NCI-H2196 treated with DMSO at 0.1 percent for 48 hours (cell line): Measurements from ENCODE around the gene NDUFAF5.
"Not testable (repeated sequence)": the region's sequence is repeated elsewhere in the genome, so short reads cannot be mapped to it uniquely, and the experiment has no call there.

Source experiments
- DNase-seq: peaks from one replicate; lab custom pipeline; 2025; ENCODE audit not compliant: unreplicated experiment; lab: John Stamatoyannopoulos, UW

Gene NDUFAF5, protein sequence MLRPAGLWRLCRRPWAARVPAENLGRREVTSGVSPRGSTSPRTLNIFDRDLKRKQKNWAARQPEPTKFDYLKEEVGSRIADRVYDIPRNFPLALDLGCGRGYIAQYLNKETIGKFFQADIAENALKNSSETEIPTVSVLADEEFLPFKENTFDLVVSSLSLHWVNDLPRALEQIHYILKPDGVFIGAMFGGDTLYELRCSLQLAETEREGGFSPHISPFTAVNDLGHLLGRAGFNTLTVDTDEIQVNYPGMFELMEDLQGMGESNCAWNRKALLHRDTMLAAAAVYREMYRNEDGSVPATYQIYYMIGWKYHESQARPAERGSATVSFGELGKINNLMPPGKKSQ

GRCh38 chr20:13784893-13785715 lies at the start of gene NDUFAF5, which contains the start of gene ESF1:
Gene NDUFAF5 (plus strand): TSS chr20:13785028. CDS start chr20:13785069, 41 bp downstream.
Gene ESF1 (minus strand): TSS chr20:13784919. CDS start chr20:13783140, 1,779 bp downstream.
- DNase-seq, result peak; percentile 78

DNA sequence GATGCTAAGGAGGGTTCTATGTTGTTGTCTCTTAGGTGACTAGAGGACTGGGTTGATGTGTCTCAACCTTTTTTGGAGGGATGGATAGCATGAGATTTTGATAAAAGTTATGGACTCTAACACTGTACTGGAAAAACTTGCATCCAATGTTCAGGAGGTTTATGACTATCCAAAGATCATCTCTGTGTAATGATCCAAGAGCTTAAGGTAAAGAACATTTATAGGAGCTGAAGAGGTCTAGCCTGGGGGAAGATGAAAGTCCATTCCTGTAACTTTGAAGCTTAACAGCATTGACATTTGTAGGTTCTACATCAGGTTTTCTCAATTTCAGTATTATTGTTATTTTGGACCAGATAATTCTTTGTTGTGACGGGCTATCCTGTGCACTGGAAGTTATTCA lies 49.0 kb upstream of the NDUFAF5 start:
- no peak for DNase-seq

GRCh38 chr20:13736436-13737191 lies 48.2 kb upstream of the NDUFAF5 start:
- no peak for DNase-seq

DNA sequence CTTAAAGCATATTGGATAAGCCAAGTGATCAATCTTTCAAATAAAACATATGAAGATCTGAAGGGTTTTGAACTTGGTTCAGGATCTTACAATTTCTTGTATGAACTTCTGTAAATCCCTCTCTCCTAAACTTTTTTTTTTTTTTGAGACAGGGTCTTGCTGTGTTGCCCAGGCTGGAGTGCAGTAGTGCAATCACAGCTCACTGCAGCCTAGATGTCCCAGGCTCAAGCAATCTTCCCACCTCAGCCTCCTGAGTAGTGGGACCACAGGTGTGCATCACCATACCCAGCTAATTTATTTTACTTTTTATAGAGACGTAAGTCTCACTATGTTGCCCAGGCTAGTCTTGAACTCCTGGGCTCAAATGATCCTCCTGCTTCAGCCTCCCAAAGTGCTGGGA lies 46.6 kb upstream of the NDUFAF5 start:
- DNase-seq, result not testable (repeated sequence)

DNA sequence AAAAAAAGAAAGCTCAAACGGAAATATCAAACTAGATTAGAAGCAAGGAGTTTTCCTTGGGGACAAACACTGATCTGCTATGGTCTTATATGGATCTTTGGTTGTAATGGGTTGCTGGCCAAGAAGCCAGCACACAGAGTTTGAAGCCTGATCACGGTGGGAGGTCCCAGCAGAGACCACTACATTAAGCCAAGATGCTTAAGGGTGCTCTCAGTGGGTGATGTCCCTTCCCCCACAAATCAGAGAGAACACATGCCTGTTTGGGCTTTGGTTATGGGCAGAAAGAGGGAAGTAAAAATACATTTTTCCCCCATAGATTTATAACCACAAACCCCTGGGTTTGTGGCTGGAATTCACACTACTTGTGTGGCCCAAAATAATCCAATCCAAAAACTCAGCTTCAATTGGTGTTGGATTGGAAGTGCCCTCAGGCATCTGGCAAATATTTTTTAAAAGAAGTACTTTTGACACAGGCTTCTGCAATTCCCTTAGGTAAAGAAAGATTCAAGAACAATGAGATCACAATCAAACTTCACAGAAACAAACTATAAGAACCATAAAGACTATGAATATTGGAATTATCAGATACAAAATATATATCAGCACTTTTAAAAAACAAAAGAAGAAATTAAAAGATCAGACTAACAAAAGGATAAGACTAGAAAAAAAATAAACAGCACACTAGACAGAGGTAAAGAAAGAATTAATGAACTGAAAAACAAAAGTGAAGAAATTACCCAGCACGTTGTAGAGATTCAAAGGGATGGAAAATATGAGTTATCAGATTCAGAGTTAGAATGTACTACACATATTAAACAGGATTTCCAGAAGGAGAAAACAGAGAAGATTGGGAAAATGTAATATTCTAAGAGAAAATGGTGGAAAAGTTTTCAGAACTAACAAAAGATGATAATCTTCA lies 44.8 kb upstream of the NDUFAF5 start:
- no peak for DNase-seq

DNA sequence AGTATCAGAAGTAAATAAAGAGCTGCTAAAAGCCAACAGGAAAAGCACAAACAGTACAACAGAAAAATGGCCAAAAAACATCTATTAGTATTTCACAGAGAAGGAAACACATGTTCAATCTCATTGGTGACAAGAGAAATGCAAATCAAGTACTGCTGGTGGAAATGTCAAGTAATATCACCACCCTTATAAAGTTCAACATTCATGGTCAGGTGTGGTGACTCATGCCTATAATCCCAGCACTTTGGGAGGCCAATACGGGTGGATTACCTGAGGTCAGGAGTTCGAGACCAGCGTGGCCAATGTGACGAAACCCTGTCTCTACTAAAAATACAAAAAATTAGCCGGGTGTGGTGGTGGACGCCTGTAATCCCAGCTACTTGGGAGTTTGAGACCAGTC lies 42.9 kb upstream of the NDUFAF5 start:
- no peak for DNase-seq

- DNase-seq, result no peak
These were observed 40.5 kb upstream of the NDUFAF5 start for GRCh38 chr20:13744352-13744751.

GRCh38 chr20:13745784-13746183 lies 39.0 kb upstream of the NDUFAF5 start:
- DNase-seq, result no peak

GRCh38 chr20:13749811-13750210 lies 35.0 kb upstream of the NDUFAF5 start:
- no peak for DNase-seq

DNA sequence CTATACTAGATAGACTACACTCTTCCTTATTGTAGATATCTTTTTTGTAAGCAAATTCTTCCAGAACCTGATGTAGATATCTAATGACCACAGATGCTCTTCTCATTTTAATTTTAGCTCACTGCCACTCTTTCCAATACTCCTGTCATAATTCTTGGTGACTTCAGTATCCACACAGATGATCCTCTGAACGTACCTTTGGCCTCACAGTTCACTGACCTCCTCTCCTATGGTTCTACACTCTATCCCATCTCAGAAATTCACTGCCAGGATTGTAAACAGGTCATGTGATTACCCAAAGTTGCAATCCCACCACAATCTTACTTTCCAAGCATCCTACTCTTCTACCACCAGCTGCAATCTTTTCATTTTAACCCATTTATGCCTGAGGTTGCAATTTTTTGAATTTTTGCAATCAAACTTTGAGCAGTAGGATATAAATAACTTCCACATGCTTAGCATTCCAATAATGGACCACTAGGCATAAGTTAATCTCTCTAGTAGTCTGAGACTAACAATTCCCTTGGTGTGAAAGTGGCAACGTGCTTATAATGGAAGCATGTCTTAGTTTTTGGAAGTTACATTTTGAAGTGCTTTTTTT lies 31.3 kb upstream of the NDUFAF5 start:
- no peak for DNase-seq

- DNase-seq, result no peak
These were observed 29.0 kb upstream of the NDUFAF5 start for GRCh38 chr20:13755809-13756208.

GRCh38 chr20:13756551-13756950 lies 28.3 kb upstream of the NDUFAF5 start:
- no peak for DNase-seq

DNA sequence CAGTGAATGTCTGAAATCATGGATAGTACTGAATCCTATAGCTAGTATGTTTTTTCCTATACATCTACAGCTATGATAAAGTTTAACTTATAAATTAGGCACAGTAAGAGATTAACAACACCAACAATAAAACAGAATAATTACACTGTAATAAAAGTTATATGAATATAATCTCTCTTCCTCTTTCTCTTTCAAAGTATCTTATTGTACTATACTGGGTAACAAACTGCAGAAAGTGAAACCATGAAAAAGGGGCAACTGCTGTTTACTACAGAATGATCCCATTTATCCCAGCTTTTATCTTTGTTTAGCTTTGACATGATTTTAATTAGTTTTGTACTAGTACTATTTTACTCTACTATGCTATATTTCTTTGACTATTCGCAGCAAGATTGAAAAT lies 25.9 kb upstream of the NDUFAF5 start:
- DNase-seq, result no peak

- DNase-seq, result not testable (repeated sequence)
These were observed 24.3 kb upstream of the NDUFAF5 start for GRCh38 chr20:13760451-13760946.

GRCh38 chr20:13765299-13765698 lies 19.5 kb upstream of the NDUFAF5 start:
- DNase-seq, result no peak

GRCh38 chr20:13765868-13766416 lies 18.9 kb upstream of the NDUFAF5 start:
- no peak for DNase-seq

DNA sequence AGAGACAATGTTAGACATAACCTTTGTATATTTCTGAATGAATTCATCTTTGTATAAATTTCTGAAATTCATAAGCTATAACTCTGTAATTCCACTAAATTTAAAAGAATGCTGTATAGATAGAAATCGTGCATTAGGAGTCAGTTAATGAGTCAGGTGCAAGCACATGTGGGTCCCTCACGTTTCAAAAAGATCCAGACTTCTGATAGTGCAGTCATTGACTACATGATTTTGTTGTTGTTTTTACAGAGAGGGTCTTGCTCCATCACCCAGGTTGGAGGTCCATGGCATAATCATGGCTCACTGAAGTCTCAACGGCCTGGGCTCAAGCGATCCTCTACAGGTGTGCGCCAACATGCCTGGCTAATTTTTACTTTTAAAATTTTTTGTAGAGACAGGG lies 14.7 kb upstream of the NDUFAF5 start:
- no peak for DNase-seq

DNA sequence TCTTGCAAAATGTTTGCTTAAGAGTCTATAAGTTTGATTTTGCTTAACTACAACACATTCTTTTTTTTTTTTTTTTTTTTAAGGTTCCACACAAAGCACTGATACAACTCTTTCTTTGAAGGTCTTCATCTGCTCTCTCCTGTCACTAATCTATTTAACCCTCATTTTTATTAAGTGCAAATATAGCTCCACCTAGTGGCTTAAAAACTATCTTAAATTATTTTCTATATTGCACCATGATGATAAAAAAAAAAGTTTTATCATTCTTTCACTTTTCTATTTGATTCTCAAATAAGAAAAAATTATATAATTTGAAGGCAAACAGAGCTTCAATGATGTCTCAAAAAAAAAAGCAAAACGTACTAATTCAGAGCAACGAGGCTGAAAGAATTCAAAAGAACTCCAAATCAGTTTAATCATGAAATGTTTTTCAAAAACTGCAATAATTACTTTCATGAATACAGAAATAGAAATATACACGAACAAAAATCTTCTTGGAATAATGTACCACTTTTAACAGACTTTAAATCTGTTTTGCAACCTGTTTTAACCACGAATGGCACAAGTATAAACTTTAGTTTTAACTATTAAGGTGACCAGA lies 12.9 kb upstream of the NDUFAF5 start:
- no peak for DNase-seq

DNA sequence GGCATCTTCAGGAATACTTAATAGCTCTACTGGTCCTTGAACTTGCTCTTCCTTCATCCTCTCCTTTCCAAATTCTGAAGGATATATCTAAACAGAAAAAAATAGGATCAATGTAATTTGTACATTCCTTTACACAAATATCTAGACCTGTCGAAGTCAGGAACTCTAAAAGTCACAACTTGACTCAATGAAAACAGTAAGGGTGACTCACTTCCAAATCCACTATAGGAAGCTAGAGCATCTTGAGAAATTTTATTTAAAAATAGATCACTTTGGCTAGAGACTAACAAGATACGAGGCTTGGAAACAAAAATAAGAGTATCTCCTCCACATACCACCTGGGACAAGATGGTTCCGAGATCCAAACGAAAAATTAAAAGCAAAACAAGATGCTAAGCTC lies 12.3 kb upstream of the NDUFAF5 start:
- no peak for DNase-seq
